GM21360 (cell line): Measurements from ENCODE around the gene DCTN1.

Experiments
- ATAC-seq: cut with Tn5 transposase; IDR thresholded peaks from one replicate; pipeline ENCODE4 v1.9.1; 2021; ENCODE audit warnings: mild to moderate bottlenecking, moderate library complexity; ENCODE audit not compliant: unreplicated experiment

DCTN1 gene

GRCh38 chr2:74327627-74328026 is 52.5 kb downstream of the DCTN1 start:
- no peak for ATAC-seq

DNA sequence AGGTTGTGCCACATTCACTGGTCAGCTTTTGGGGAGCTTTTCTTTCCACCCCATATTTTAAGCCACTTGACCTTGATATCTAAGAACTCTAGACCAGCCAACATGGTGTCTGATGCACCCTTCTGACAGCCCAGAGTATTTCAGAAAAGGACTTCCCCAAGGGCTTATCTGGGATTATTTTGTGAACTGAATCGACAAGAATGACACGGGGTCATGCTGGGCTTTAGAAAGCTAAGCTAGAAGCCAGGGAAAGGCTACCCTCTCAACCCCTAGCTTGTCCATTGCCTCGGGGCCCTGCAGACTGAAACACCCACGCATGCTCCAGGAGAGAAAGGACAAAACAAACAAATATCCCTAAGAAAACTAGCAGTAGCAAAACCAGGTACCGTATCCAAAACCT is 52.9 kb downstream of the DCTN1 start:
- ATAC-seq = no peak

DNA sequence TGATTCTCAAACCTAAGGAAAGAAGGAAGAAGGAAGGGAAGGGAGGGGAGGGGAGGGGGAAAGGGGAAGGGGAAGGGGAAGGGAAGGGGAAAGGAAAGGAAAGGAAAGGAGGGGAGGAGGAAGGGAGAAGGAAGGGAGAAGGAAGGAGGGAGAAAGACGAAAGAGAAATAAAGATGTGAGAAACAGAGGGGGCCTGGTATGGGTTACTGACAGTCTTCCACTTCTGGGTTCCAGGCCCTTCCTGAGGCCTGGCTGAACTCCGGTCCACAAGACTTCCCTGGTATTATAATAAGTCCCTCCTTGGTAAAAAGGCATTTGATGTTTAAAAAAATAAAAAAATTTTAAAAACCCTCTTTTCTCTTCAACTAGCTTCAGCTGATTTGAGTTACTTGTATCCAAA is 54.3 kb downstream of the DCTN1 start:
- ATAC-seq = no peak

DNA sequence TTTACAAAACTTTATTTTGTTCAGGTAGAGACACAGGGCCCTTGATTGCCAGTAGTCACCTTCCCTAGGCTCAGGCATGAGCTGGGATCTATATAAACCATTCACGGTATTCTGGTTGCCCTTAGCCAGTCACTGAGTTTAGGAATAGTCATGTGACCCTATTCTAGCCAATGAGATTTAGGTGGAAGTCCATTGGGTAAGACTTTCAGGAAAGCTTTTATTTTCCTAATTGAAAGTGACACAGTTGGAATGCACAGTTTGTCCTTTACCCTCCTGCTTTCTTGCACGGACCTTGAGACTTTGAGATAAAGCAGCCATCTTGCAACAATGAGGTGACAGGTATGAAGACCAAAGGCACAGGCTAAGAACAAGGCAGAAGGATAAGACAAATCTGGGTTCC is 58.4 kb downstream of the DCTN1 start:
- ATAC-seq = no peak

GRCh38 chr2:74317701-74318100 is 62.4 kb downstream of the DCTN1 start:
- no peak for ATAC-seq

GRCh38 chr2:74316627-74317295 is 63.4 kb downstream of the DCTN1 start:
- no peak for ATAC-seq

DNA sequence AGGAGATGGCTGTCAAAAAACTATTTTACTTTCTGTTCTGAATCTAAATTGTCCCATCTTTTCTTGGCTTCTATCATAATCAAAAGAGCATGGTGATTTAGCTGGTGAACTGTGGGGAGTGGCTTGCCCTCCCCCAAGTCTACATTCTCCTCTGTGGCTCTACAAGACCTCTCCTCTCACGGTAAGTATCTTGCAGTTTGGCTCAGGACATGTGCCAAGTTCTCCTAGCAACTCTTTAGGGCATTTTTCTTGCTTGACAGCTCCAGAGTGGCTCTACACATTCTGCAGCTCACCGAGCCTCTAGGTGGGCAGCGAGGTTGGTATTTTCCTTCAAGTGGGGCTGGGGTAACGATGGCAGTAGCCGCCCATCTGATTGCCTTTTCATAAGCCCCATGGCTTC is 66.0 kb downstream of the DCTN1 start:
- no peak for ATAC-seq

- ATAC-seq = no peak
Observed at GRCh38 chr2:74313497-74313896, 66.6 kb downstream of the DCTN1 start.

- ATAC-seq = no peak
Observed at GRCh38 chr2:74312913-74313312, 67.2 kb downstream of the DCTN1 start.
